ENCODE results near the gene COL4A2. TPM values are rescaled to one million over a fixed set of nuclear protein-coding genes. Genes with fewer than 3 reads are reported as not detected.

The COL4A2 gene
- total RNA-seq, 1 experiment from 2014 or later = 1.6 TPM

DNA sequence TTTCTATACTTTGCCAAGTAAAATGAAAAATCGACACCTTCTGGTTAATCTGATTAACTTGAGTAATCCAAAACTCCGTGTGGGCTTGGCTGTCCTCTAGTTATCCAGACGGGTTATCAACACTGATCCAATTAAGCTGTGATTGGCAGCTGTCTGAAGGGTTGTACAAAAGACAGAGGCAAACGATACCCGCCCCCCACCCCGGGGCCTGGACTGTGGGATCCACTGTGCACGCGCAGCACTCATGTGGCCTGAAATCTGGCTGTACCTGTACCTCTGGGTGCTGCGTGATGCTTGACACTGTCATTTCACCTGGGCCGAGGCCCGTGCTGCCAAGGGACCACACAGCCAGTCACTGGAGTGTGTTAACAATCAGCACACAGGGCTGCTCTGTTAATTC, 53.5 kb downstream of the COL4A2 start:
- Histone ChIP-seq H3K27me3 (ENCODE audit: insufficient read depth, low read length) (no peaks in the 10 kb centered on the region), H3K79me2 (ENCODE audit: insufficient read depth, low read length) (no peaks in the 10 kb centered on the region), H3K4me1 (ENCODE audit: control insufficient read depth in 1 of 2, insufficient read depth in 2 of 2, low read length in 2 of 2) (no peaks in the 10 kb centered on the region), H3K9me2 (ENCODE audit: insufficient read depth) (no peaks in the 10 kb centered on the region), H3K9ac (ENCODE audit: low read length) (no peak overlapping the region), H3K9me3 (ENCODE audit: control insufficient read depth in 1 of 2, insufficient read depth in 1 of 2, low read depth in 1 of 2, low read length in 2 of 2) (no peaks in the 10 kb centered on the region), H4K20me1 (ENCODE audit: insufficient read depth) (no peaks in the 10 kb centered on the region), H3K4me2 (ENCODE audit: low read length) (no peak overlapping the region), H3K36me3 (ENCODE audit: control insufficient read depth in 1 of 2, insufficient read depth in 2 of 2, low read length in 2 of 2) (no peaks in the 10 kb centered on the region), H3K4me3 (replicated peaks in 1 of 2; ENCODE audit: low read depth in 1 of 2, low read length in 2 of 2) (no peak overlapping the region), H2AFZ (ENCODE audit: low read depth, low read length, poor library complexity, severe bottlenecking) (no peak overlapping the region), H3K27ac (ENCODE audit: low read depth, low read length) (no peak overlapping the region)
- BruUV-seq (replicated peaks) = no TSS peak
- RAD21 ChIA-PET (ENCODE audit: low non-redundant PET in 1 of 2, low total read pairs in 2 of 2, uncharacterized antibody in 2 of 2, unreplicated experiment in 2 of 2) = no interaction called here
- CTCF ChIA-PET = no interaction called here
- ATAC-seq = no peak
- intact Hi-C loops (cut with micrococcal nuclease) = no loop called here
- TF ChIP-seq JUND (IDR thresholded peaks at IDR 0.05) (no peak), EGR1 (IDR thresholded peaks at IDR 0.05; ENCODE audit: low read depth) (no peak)
- POLR2A ChIA-PET = no interaction called here
- DNase-seq (ENCODE audit: low read depth, low spot score) = no peak

- Histone ChIP-seq H3K27ac (ENCODE audit: low read depth, low read length) (no peak overlapping the region), H4K20me1 (ENCODE audit: insufficient read depth) (no peaks in the 10 kb centered on the region), H3K36me3 (ENCODE audit: control insufficient read depth in 1 of 2, insufficient read depth in 2 of 2, low read length in 2 of 2) (no peaks in the 10 kb centered on the region), H3K4me2 (ENCODE audit: low read length) (no peak overlapping the region), H3K9me3 (ENCODE audit: control insufficient read depth in 1 of 2, insufficient read depth in 1 of 2, low read depth in 1 of 2, low read length in 2 of 2) (no peaks in the 10 kb centered on the region), H2AFZ (ENCODE audit: low read depth, low read length, poor library complexity, severe bottlenecking) (no peak overlapping the region), H3K4me3 (replicated peaks in 1 of 2; ENCODE audit: low read depth in 1 of 2, low read length in 2 of 2) (no peak overlapping the region), H3K79me2 (ENCODE audit: insufficient read depth, low read length) (no peaks in the 10 kb centered on the region), H3K9ac (ENCODE audit: low read length) (no peak overlapping the region), H3K27me3 (ENCODE audit: insufficient read depth, low read length) (no peaks in the 10 kb centered on the region), H3K4me1 (ENCODE audit: control insufficient read depth in 1 of 2, insufficient read depth in 2 of 2, low read length in 2 of 2) (no peaks in the 10 kb centered on the region), H3K9me2 (ENCODE audit: insufficient read depth) (no peaks in the 10 kb centered on the region)
- intact Hi-C loops (cut with micrococcal nuclease) = no loop called here
- ChIA-PET POLR2A (no interaction called here), CTCF (interaction anchor here (1.1 kb wide), 1 partner anchor 9 kb away, joined by 4 read pairs; no protein-coding TSS in a partner anchor), RAD21 (ENCODE audit: low non-redundant PET in 1 of 2, low total read pairs in 2 of 2, uncharacterized antibody in 2 of 2, unreplicated experiment in 2 of 2) (no interaction called here)
- no peak for TF ChIP-seq TCF7L2 (IDR thresholded peaks at IDR 0.05; ENCODE audit: borderline replicate concordance, extremely low read depth, insufficient read depth, insufficient read length)
- no TSS peak for BruUV-seq (replicated peaks)
- ATAC-seq = peak; percentile 61
- no peak for DNase-seq (ENCODE audit: low read depth, low spot score)
These were observed 54.4 kb downstream of the COL4A2 start for GRCh38 chr13:110361365-110361911.
